HG03135 (cell line): ENCODE measurements around the gene FOXK2.
"Not testable (repeated sequence)": the region's sequence is repeated elsewhere in the genome, so short reads cannot be mapped to it uniquely, and the experiment has no call there.

Experiments
- ATAC-seq: cut with Tn5 transposase; IDR thresholded peaks from one replicate; pipeline ENCODE4 v1.9.1; 2021; ENCODE audit warnings: mild to moderate bottlenecking, moderate library complexity; ENCODE audit not compliant: unreplicated experiment

Gene FOXK2

DNA sequence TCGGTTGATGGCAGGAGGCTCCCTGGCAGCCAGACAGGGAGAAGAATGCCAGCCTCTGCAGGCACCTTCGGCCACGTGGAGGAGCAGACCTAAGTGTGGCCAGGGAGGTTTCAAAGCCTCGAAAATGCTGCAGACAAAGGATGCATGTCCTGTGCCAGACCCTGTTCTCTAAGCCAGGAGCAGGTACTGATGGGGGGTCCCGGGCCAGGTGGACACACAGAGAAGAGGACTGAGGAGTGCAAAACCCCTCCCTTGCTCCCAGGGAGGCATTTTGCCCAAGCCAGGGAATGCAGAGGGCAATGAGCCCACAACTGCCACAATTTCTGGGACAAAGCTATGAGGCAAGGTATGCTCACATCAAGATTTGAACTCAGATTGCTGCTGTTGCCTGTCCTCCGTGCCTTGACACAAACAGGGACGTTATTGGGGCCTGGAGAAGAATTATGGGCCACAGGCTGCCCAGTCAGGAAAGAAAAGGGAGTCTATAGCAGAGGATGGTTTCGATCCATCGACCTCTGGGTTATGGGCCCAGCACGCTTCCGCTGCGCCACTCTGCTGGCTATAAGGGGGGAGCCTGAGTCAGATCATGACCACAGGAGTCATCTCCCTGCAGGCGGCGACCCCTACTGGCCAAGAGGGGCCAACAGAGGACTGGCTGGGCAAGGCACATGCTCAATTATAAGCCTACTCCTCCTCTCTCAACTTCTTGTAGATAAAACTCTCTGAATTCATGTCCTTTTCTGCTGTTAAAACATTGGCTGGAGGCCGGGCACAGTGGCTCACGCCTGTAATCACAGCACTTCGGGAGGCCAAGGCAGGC, 25.1 kb upstream of the FOXK2 start:
- peak; percentile 54 for ATAC-seq

DNA sequence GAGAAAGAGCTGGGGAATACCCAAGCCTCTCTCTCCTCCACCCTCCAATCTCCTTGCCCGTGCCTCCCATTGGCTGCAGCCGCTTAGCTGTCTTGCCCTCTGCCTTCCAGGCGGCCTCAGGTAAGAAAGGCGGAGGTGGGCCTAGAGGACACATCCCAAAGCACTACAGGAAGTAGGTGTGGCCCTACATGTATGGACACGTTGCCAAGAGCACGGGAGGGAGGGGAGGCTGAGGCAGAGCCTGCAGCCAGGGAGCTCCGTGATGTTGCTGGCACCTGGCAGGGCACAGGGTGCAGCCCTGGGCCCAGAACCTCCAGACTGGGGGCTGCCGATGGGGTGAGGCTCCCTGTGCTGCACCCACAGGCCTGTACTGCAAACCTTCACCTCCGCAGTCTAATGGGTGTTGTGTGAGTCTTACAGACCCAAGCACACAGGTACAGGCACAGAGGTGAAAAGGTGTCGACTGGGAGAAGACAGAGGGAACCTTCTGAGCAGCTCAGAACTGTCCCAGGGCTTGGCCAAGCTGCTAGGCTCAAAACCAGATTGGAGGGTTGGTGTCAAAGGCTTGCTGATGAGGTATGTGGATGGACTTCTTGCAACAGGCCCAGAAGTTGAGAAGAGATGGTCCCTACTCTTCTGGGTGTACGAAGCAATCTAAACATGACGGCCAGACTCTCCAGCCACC, 23.5 kb upstream of the FOXK2 start:
- no peak for ATAC-seq

- ATAC-seq, result no peak
Observed at GRCh38 chr17:82496529-82497434, 22.8 kb upstream of the FOXK2 start.

DNA sequence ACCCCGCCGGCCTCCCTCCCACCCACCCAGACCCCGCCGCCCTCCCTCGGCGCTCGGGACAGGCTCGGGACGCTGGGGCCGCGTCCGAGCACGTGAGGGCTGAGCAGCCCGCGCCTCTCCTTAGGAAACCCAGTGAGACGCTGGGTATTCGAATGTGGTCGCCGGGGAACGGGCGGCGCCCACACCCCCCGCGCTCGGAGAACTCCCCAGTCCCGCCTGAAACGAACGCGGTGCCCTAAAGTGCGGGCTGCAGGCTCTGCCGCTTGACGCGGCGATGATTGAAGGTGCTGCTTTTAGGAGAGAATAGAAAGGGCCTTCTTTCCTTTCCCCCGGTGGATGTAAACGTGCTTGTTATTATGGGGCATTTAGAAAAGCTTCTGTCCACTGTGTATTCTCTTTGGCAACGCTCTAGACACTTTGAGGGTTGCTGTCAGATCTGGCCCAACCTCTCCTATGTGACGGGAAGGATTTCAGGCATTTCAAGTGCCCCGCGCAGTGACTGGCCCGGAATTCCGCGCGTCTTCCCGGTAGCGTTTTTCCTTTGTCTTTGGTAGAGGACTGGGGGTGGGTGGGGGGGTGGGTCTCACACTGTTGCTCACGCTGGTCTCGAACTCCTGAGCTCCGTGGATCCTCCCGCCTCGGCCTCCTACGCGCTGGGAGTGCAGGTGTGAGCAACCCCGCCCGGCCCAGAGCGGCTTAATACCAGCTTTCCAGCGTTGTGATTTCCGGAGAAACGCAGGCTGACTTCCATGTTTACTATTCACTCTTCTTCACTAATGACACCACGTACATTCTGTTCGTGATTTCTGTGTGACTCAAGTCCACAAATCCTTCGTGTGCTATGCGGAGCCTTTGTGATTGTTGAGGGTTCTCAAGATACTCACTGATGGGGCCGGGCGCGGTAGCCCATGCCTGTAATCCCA, 21.8 kb upstream of the FOXK2 start:
- ATAC-seq, result no peak

- ATAC-seq, result no peak
Observed at GRCh38 chr17:82502207-82502606, 17.3 kb upstream of the FOXK2 start.

DNA sequence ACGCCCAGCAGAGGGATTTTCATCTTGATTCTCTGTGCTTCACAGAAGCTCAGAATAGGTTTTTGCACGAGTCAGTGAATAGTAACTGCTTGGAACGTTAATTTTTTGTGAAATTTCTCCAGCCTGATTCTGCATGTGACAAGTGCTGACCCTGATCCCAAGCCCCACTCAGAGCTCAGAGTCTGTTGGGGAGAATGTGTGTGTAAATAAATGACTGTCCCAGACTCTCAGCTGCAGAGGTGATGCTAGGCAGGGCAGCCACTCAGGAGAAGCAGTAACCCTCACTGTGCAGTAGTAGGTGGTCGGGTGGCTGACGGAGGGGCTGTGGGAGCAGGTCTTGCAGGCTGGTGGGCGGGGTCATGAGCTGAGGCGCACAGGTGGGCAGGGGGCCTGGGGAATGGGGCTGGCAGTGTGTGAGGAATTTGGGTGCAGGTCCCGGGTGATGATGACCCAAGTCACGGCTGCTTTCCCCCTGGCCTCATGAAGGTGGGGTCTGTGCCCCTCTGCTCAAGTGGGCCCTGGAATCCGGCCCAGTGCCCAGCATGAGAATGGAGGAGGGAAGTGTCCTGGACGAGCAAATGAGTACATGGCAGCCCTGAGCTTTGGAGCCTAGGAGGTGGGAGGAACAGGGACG, 16.3 kb upstream of the FOXK2 start:
- ATAC-seq, result no peak

GRCh38 chr17:82503728-82504308, 15.7 kb upstream of the FOXK2 start:
- no peak for ATAC-seq

DNA sequence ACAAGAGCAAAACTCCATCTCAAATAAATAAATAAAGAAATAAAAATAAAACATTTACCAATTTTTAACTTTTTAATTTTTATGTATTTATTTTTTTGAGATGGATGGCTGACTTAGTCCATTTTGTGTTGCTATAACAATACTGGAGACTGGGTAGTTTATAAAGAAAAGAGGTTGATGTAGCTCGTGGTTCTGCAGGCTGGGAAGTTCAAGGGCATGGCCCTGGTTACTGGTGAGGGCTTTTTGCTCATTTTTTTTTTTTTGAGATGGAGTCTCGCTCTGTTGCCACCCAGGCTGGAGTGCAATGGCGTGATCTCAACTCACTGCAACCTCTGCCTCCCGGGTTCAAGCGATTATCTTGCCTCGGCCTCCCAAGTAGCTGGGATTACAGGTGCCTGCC, 14.2 kb upstream of the FOXK2 start:
- ATAC-seq, result no peak

GRCh38 chr17:82506402-82506801, 13.1 kb upstream of the FOXK2 start:
- peak; percentile 89 for ATAC-seq

- no peak for ATAC-seq
Observed at GRCh38 chr17:82507631-82508175, 11.8 kb upstream of the FOXK2 start.

DNA sequence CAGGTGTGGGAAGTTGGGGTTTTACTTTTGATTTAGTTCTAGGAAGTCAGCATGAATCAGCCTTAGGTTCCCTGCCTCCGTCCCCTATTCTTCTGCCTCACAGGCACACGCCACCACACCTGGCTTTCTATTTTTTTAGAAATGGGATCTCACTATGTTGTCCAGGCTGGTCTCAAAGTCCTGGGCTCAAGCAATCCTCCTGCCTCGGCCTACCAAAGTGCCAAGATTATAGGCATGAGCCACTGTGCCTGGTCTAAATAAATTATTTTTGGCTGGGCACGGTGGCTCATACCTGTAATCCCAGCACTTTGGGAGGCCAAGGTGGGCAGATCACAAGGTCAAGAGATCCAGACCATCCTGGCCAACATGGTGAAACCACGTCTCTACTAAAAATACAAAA, 7.9 kb upstream of the FOXK2 start:
- ATAC-seq, result not testable (repeated sequence)

GRCh38 chr17:82513864-82514263, 5.7 kb upstream of the FOXK2 start:
- ATAC-seq, result not testable (repeated sequence)

- ATAC-seq, result no peak
Observed at GRCh38 chr17:82517230-82517865, 2.2 kb upstream of the FOXK2 start.

DNA sequence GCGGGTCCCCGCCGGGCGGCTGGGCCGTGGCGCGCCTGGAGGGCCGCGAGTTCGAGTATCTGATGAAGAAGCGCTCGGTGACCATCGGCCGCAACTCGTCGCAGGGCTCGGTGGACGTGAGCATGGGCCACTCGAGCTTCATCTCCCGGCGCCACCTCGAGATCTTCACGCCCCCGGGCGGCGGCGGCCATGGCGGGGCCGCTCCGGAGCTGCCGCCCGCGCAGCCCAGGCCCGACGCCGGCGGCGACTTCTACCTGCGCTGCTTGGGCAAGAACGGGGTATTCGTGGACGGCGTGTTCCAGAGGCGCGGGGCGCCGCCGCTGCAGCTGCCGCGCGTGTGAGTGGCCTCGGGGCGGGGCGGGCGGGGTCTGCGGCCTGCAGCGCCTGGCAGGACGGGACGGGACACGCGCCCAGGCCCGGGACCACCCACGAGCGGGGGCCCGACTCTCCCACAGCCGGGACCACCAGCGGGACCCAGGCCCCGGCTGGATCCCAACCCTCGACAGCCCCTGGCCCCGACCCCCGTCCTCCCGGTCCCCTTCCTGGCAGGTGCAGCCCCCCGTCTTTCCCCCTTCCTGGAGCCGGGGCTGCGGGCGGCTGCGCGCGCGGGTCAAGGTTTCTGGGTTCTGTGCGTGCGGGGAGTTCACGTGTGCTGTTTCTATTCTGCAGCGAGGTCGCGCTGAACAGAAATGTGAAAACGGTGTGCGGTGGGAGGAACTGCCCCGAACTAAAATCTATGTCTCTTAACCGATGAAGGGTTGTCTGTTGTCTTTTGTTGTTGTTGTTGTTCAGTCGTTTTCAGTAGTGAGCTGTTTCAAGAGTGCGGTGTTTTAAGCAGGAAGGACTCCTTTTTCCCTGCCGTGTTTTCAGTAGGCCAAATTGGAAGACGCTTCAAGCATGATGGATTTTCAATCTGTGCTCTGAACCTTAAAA, 705 bp downstream of the FOXK2 start:
- ATAC-seq, result peak; percentile 21

DNA sequence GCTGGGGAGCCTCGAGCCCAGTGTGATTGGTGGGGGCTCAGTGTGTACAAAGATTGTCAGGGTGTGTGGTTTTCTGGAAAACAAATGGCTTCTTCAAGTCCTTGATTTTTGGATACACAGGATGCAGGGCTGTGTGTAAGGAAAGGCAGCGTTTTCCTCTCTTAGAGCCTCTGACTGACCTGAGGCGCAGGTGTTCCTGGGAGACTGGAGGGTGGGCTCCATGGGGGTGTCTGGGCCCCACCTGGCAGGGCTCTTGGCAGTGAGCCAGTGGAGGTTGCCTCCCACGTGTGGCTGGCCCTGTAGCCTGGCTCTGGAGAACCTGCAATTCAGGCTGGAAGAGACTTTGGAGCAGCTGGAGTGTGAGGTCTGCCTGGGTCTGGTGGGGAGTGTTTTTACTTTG, 5.0 kb downstream of the FOXK2 start:
- no peak for ATAC-seq

- ATAC-seq, result no peak
Observed at GRCh38 chr17:82525712-82526111, 6.2 kb downstream of the FOXK2 start.

DNA sequence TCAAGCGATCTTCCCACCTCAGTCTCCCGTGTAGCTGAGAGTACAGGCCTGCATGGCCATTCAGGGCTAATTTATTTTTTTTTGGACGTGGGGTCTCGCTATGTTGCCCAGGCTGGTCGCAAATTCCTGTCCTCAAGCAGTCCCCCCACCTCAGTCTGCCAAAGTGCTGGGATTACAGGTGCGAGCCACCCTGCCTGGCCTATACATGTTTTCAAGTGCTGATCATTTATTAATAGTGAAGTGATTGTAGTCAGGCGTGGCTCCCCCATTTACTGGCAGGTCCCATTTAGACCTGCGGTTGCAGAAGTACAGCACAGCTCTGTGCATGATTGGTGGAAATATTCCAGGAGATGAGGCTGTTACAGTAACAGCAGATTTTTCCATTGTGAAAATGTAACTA, 8.4 kb downstream of the FOXK2 start:
- ATAC-seq, result no peak
